HepG2 (cell line): ENCODE results near the gene FANCD2. TPM values are rescaled to one million over a fixed set of nuclear protein-coding genes. Genes with fewer than 3 reads are reported as not detected.

ENCODE experiments used
- AFF4 ChIP-seq: sonication (generic); formaldehyde crosslinking; IDR thresholded peaks from 2 replicates; pipeline ENCODE4 v1.4.0; 2020; ENCODE audit warnings: missing genetic modification reagents
- ARID3A ChIP-seq: IDR thresholded peaks from 2 replicates; pipeline ENCODE4 v1.6.1; 2012; ENCODE audit warnings: low read depth, low read length, improper control_type of control experiment
- ARNT ChIP-seq: fragments of 450-650 bp; IDR thresholded peaks from 2 replicates; pipeline ENCODE4 v1.6.1; 2017
- CBFB ChIP-seq: sonication (generic); formaldehyde crosslinking; IDR thresholded peaks from 2 replicates; pipeline ENCODE4 v1.4.0; 2020; ENCODE audit warnings: missing genetic modification reagents
- CSRNP1 ChIP-seq: sonication (generic); formaldehyde crosslinking; IDR thresholded peaks from 2 replicates; pipeline ENCODE4 v1.8.1; 2023; ENCODE audit warnings: mild to moderate bottlenecking, missing genetic modification reagents
- EEA1 ChIP-seq: sonication (generic); formaldehyde crosslinking; IDR thresholded peaks from 2 replicates; pipeline ENCODE4 v1.5.1; 2020; ENCODE audit warnings: mild to moderate bottlenecking, missing genetic modification reagents, borderline replicate concordance
- ELF1 ChIP-seq: sonication (generic); formaldehyde crosslinking; IDR thresholded peaks from 2 replicates; pipeline ENCODE4 v1.4.0; 2020; ENCODE audit warnings: missing genetic modification reagents
- FOXO1 ChIP-seq: sonication (generic); formaldehyde crosslinking; IDR thresholded peaks from 2 replicates; pipeline ENCODE4 v1.4.0; 2020; ENCODE audit warnings: missing genetic modification reagents
- HIVEP1 ChIP-seq: sonication (generic); formaldehyde crosslinking; IDR thresholded peaks from 2 replicates; pipeline ENCODE4 v1.4.0; 2020; ENCODE audit warnings: mild to moderate bottlenecking, missing genetic modification reagents
- KLF13 ChIP-seq: sonication (generic); formaldehyde crosslinking; IDR thresholded peaks from 2 replicates; pipeline ENCODE4 v1.4.0; 2020; ENCODE audit warnings: mild to moderate bottlenecking, missing genetic modification reagents
- MIER2 ChIP-seq: IDR thresholded peaks from 2 replicates; pipeline ENCODE4 v1.6.1; 2016; ENCODE audit warnings: missing biosample characterization, missing genetic modification reagents
- SKI ChIP-seq: fragments of 450-650 bp; IDR thresholded peaks from one replicate; pipeline ENCODE4 v1.6.1; 2018; ENCODE audit warnings: mild to moderate bottlenecking; ENCODE audit not compliant: partially characterized antibody
- SMAD9 ChIP-seq: sonication (generic); formaldehyde crosslinking; IDR thresholded peaks from 2 replicates; pipeline ENCODE4 v1.5.1; 2020; ENCODE audit warnings: mild to moderate bottlenecking, missing genetic modification reagents
- SRSF9 ChIP-seq: fragments of 200-400 bp; formaldehyde crosslinking; IDR thresholded peaks from 2 replicates; pipeline ENCODE4 v1.6.1; 2018; ENCODE audit warnings: borderline replicate concordance, mild to moderate bottlenecking, low read depth, low read length; ENCODE audit not compliant: insufficient read depth, poor library complexity, severe bottlenecking
- TAF15 ChIP-seq: fragments of 200-400 bp; formaldehyde crosslinking; IDR thresholded peaks from one replicate; pipeline ENCODE4 v1.6.1; 2018; ENCODE audit warnings: mild to moderate bottlenecking, low read depth, low read length; ENCODE audit not compliant: poor library complexity, severe bottlenecking
- TERF1 ChIP-seq: sonication (generic); formaldehyde crosslinking; IDR thresholded peaks from 2 replicates; pipeline ENCODE4 v1.8.0; 2022; ENCODE audit warnings: mild to moderate bottlenecking, missing genetic modification reagents, moderate library complexity
- ZIK1 ChIP-seq: sonication (generic); formaldehyde crosslinking; IDR thresholded peaks from 2 replicates; pipeline ENCODE4 v1.5.0; 2020; ENCODE audit warnings: mild to moderate bottlenecking, low read depth, missing genetic modification reagents, borderline replicate concordance
- ZNF282 ChIP-seq: fragments of 450-650 bp; IDR thresholded peaks from 2 replicates; pipeline ENCODE4 v1.6.1; 2018; ENCODE audit not compliant: partially characterized antibody
- ZNF335 ChIP-seq: sonication (generic); formaldehyde crosslinking; IDR thresholded peaks from 2 replicates; pipeline ENCODE4 v1.4.0; 2020; ENCODE audit warnings: missing genetic modification reagents
- ZNF616 ChIP-seq: sonication (generic); formaldehyde crosslinking; IDR thresholded peaks from 2 replicates; pipeline ENCODE4 v1.5.0; 2020; ENCODE audit warnings: low read depth, mild to moderate bottlenecking, missing genetic modification reagents
- ZNF773 ChIP-seq: sonication (generic); formaldehyde crosslinking; IDR thresholded peaks from 2 replicates; pipeline ENCODE4 v1.4.0; 2020; ENCODE audit warnings: missing genetic modification reagents, borderline replicate concordance
- polyA plus RNA-seq, 8 experiments: library from polyadenylated mRNA; depleted of rRNA in 3 of 8; stranded (reverse) in 7 of 8; unstranded in 1 of 8; fragments of >200 nt; fragmentation: Illumina TruSeq in 4 of 8; extraction: Trizol in 4 of 8; gene quantifications; 2 replicates each; pipeline versions ENCODE4 v1.2.1 to v1.2.3, GENCODE V29; 2011 to 2016; ENCODE audit warnings: low read depth in 4 of 8, missing spikeins in 1 of 8, mixed read lengths in 1 of 8; ENCODE audit not compliant: insufficient read depth in 1 of 8
- total RNA-seq, 5 experiments: library from RNA; depleted of rRNA; stranded (reverse); fragments of >200 nt; fragmentation: Illumina TruSeq; extraction: Trizol; gene quantifications; 2 replicates each; pipeline ENCODE4 v1.2.3, GENCODE V29; 2016; ENCODE audit warnings: low read depth in 1 of 5

The FANCD2 gene
- total and polyA plus RNA-seq, 2 of the 13 experiments (the other 11 are each of a cell fraction or from before 2014, with no cell fraction given) = 10.1 to 42.0 TPM

GRCh38 chr3:10026084-10026890, at the start of gene FANCD2 (continued):
- TF ChIP-seq TERF1 (CRISPR knock-in tag) (0 out of 2 replicates have a peak, but pooled peaks have one; percentile 46), SMAD9 (no peak; the same call in 1 of the 2 replicates), KLF13 (CRISPR knock-in tag) (0 out of 2 replicates have a peak, but pooled peaks have one; percentile 61), ARID3A (no peak), SRSF9 (no peak), ZNF335 (CRISPR knock-in tag) (no peak), ZNF616 (CRISPR knock-in tag) (peak; percentile 68; the same call in 1 of the 2 replicates), CBFB (peak; percentile 81), SKI (no peak), ZNF773 (CRISPR knock-in tag) (0 out of 2 replicates have a peak, but pooled peaks have one; percentile 62), MIER2 (CRISPR knock-in tag) (no peak), AFF4 (CRISPR knock-in tag) (no peak), ELF1 (CRISPR knock-in tag) (peak; percentile 100), ZNF282 (no peak), CSRNP1 (CRISPR knock-in tag) (peak; percentile 81; the same call in 1 of the 2 replicates), HIVEP1 (peak; percentile 92), FOXO1 (CRISPR knock-in tag) (peak; percentile 50; the same call in 1 of the 2 replicates), EEA1 (CRISPR knock-in tag) (no peak), TAF15 (no peak), ZIK1 (0 out of 2 replicates have a peak, but pooled peaks have one; percentile 29), ARNT (no peak)
